Astrocyte of the spinal cord (primary cell): ENCODE results near the gene ITGAL.

Experiments used
- DNase-seq: peaks from one replicate; pipeline ENCODE4 v3.0.0; 2011; ENCODE audit warnings: low read depth, low spot score
- H3K4me3 ChIP-seq: 2 replicates; pipeline ENCODE4 v1.5.1; 2011; ENCODE audit warnings: low read depth, mild to moderate bottlenecking, low read length, moderate library complexity
- CTCF ChIP-seq: IDR thresholded peaks from 2 replicates; pipeline ENCODE4 v1.5.1; 2012; ENCODE audit warnings: low read depth, mild to moderate bottlenecking, low read length, inconsistent platforms
- in situ Hi-C: cut with HindIII; loops from 2 replicates; pipeline ENCODE4 v1.10.0; 2017; ENCODE audit warnings: low sequenced_read_pairs

The ITGAL gene

GRCh38 chr16:30472328-30472942 lies at the start of gene ITGAL:
TSS of gene ITGAL (plus strand) at chr16:30472742. CDS start at chr16:30472838, 96 bp downstream.
- TF ChIP-seq CTCF: no peak
- no peak within 1 kb of the TSS for H3K4me3 ChIP-seq
- DNase-seq: no peak
- in situ Hi-C loops: no loop called here

- TF ChIP-seq CTCF: no peak
- DNase-seq: no peak
- in situ Hi-C loops: no loop called here
- no peak overlapping the region for H3K4me3 ChIP-seq
These were observed 44.5 kb upstream of the ITGAL start for GRCh38 chr16:30428055-30428454.

- in situ Hi-C loops: no loop called here
- TF ChIP-seq CTCF: no peak
- no peak for DNase-seq
- H3K4me3 ChIP-seq: peak overlapping the region; percentile 76
These were observed 43.2 kb upstream of the ITGAL start for GRCh38 chr16:30429418-30429677.

GRCh38 chr16:30429678-30430427 lies 42.7 kb upstream of the ITGAL start, which contains the start of gene DCTPP1:
TSS of gene DCTPP1 (minus strand) at chr16:30430030. CDS start at chr16:30429980, 50 bp downstream.
- H3K4me3 ChIP-seq: peak within 1 kb of the TSS; percentile 76
- in situ Hi-C loops: no loop called here
- TF ChIP-seq CTCF: peak; percentile 71
- DNase-seq: peak; percentile 98

GRCh38 chr16:30430428-30430970 lies 42.0 kb upstream of the ITGAL start:
- H3K4me3 ChIP-seq: peak overlapping the region; percentile 76
- DNase-seq: no peak
- in situ Hi-C loops: no loop called here
- TF ChIP-seq CTCF: no peak

GRCh38 chr16:30434852-30435251 lies 37.7 kb upstream of the ITGAL start:
- in situ Hi-C loops: no loop called here
- no peak overlapping the region for H3K4me3 ChIP-seq
- TF ChIP-seq CTCF: no peak
- no peak for DNase-seq
